Tibial artery (tissue), 4 donors: ENCODE data around the gene MACROD2.

ENCODE experiments used
- DNase-seq, 2 donors: peaks; one replicate each; pipeline ENCODE4 v3.0.0-alpha.2; 2019
- H3K27ac ChIP-seq, 2 donors: fragments of 200-600 bp; sonication (generic) in 1 of 2; 1 replicate in 1 of 2; 2 replicates in 1 of 2; pipeline ENCODE4 v1.5.1; 2018 to 2019; ENCODE audit warnings: mild to moderate bottlenecking in 1 of 2
- H3K27me3 ChIP-seq, 2 donors: fragments of 200-600 bp; sonication (generic) in 1 of 2; one replicate each; pipeline versions ENCODE4 v1.5.1 to v1.6.0; 2016 to 2019
- H3K36me3 ChIP-seq, 3 donors: fragments of 200-600 bp; sonication (generic) in 2 of 3; one replicate each; pipeline ENCODE4 v1.5.1; 2016 to 2019; ENCODE audit warnings: mild to moderate bottlenecking in 2 of 3
- H3K4me1 ChIP-seq, 4 donors: fragments of 200-600 bp; sonication (generic) in 2 of 4; 1 replicate in 3 of 4; 2 replicates in 1 of 4; pipeline ENCODE4 v1.5.1; 2016 to 2019
- H3K4me3 ChIP-seq, 2 donors: fragments of 200-600 bp; sonication (generic) in 1 of 2; 1 replicate in 1 of 2; 2 replicates in 1 of 2; pipeline ENCODE4 v1.5.1; 2018 to 2019; ENCODE audit warnings: mild to moderate bottlenecking in 2 of 2
- H3K9me3 ChIP-seq, 3 donors: fragments of 200-600 bp; sonication (generic) in 1 of 3; one replicate each; pipeline ENCODE4 v1.5.1; 2016 to 2019
- CTCF ChIP-seq, 2 experiments: fragments of 200-600 bp in 1 of 2; fragments of 450-650 bp in 1 of 2; IDR thresholded peaks; one replicate each; pipeline ENCODE4 v1.5.1; 2017 to 2019; ENCODE audit warnings: antibody characterized with exemption in 2 of 2, mild to moderate bottlenecking in 1 of 2, moderate library complexity in 1 of 2
- intact Hi-C: fragments of 100-400 bp; cut with DNase I; formaldehyde crosslinking; loops from one replicate; pipeline ENCODE4 v1.15.0; 2023; ENCODE audit warnings: low total_unique reads

MACROD2 gene

GRCh38 chr20:14355791-14356190 is 360.5 kb downstream of the MACROD2 start:
- Histone ChIP-seq H3K36me3 (no peaks in the 10 kb centered on the region), H3K4me1 (no peaks in the 10 kb centered on the region), H3K9me3 (no peaks in the 10 kb centered on the region), H3K4me3 (no peak overlapping the region), H3K27me3 (no peaks in the 10 kb centered on the region), H3K27ac (no peak overlapping the region)
- TF ChIP-seq CTCF (IDR thresholded peaks at IDR 0.05), result no peak
- no peak for DNase-seq
- intact Hi-C loops, result no loop called here

- H3K4me3 ChIP-seq, result no peak overlapping the region
- no peaks in the 10 kb centered on the region for H3K9me3 ChIP-seq
- DNase-seq, result no peak
- no peaks in the 10 kb centered on the region for H3K27me3 ChIP-seq
- TF ChIP-seq CTCF (IDR thresholded peaks at IDR 0.05), result no peak
- no peaks in the 10 kb centered on the region for H3K36me3 ChIP-seq
- no peaks in the 10 kb centered on the region for H3K4me1 ChIP-seq
- intact Hi-C loops, result no loop called here
- no peak overlapping the region for H3K27ac ChIP-seq
Measured at GRCh38 chr20:14360416-14360815, 365.1 kb downstream of the MACROD2 start.

GRCh38 chr20:14361509-14362345 is 366.4 kb downstream of the MACROD2 start:
- H3K27ac ChIP-seq, result no peak overlapping the region
- no peak overlapping the region for H3K4me3 ChIP-seq

GRCh38 chr20:14374196-14374595 is 378.9 kb downstream of the MACROD2 start:
- Histone ChIP-seq H3K27ac (no peak overlapping the region), H3K4me1 (no peaks in the 10 kb centered on the region), H3K36me3 (no peaks in the 10 kb centered on the region), H3K4me3 (no peak overlapping the region), H3K9me3 (no peaks in the 10 kb centered on the region), H3K27me3 (no peaks in the 10 kb centered on the region)
- DNase-seq, result no peak
- intact Hi-C loops, result no loop called here
- no peak for TF ChIP-seq CTCF (IDR thresholded peaks at IDR 0.05)

More at GRCh38 chr20:14361509-14362345, 366.4 kb downstream of the MACROD2 start:
- Histone ChIP-seq H3K27me3 (no peaks in the 10 kb centered on the region), H3K9me3 (peaks cover 0 to 6% (median 0%) of the 10 kb centered on the region in 3 donors), H3K4me1 (no peaks in the 10 kb centered on the region), H3K36me3 (no peaks in the 10 kb centered on the region)
- no peak for TF ChIP-seq CTCF (IDR thresholded peaks at IDR 0.05)
- intact Hi-C loops, result no loop called here
- DNase-seq, result no peak

- Histone ChIP-seq H3K27me3 (no peaks in the 10 kb centered on the region), H3K36me3 (no peaks in the 10 kb centered on the region), H3K9me3 (no peaks in the 10 kb centered on the region), H3K27ac (no peak overlapping the region), H3K4me3 (no peak overlapping the region), H3K4me1 (no peaks in the 10 kb centered on the region)
- TF ChIP-seq CTCF (IDR thresholded peaks at IDR 0.05), result no peak
- intact Hi-C loops, result no loop called here
- DNase-seq, result no peak
Measured at GRCh38 chr20:14375416-14375985, 380.2 kb downstream of the MACROD2 start.
